Measurements from ENCODE around the gene POSTN. TPM values are rescaled to one million over a fixed set of nuclear protein-coding genes. Genes with fewer than 3 reads are reported as not detected.
A peak's percentile ranks its signal among the peaks of the same experiment; 100 is the strongest.

POSTN gene
- polyA plus RNA-seq, 1 donor (not counting 4 experiments of a cell fraction or from before 2014, with no cell fraction given), result 13.4 TPM

- H3K36me3 ChIP-seq (ENCODE audit: control insufficient read depth in 2 of 2, extremely low read depth in 1 of 2, insufficient read depth in 2 of 2, low read length in 2 of 2), result no peaks in the 10 kb centered on the region
- no peak for DNase-seq (ENCODE audit: low read depth, low spot score)
- no peaks in the 10 kb centered on the region for H3K9me3 ChIP-seq (ENCODE audit: control insufficient read depth, low read depth, low read length)
- no peak for FAIRE-seq
- H3K27me3 ChIP-seq (ENCODE audit: control insufficient read depth, extremely low read depth, insufficient read depth, low read length), result no peaks in the 10 kb centered on the region
- dilution Hi-C loops (cut with MboI; ENCODE audit: extremely low pct_ligation_motif_present, low sequenced_read_pairs), result no loop called here
- H3K4me2 ChIP-seq (ENCODE audit: control insufficient read depth, extremely low read depth, insufficient read depth, low read depth, low read length), result no peak overlapping the region
- H3K4me3 ChIP-seq (ENCODE audit: control insufficient read depth in 2 of 3, extremely low read depth in 1 of 3, insufficient read depth in 2 of 3, low read depth in 1 of 3, low read length in 3 of 3), result no peak overlapping the region
- TF ChIP-seq CTCF (optimal IDR thresholded peaks at IDR 0.05 in 1 of 3, IDR thresholded peaks at IDR 0.05 in 1 of 3, conservative IDR thresholded peaks at IDR 0.05 in 1 of 3; ENCODE audit: extremely low read depth in 1 of 3, insufficient read depth in 2 of 3, low read length in 3 of 3) (peak in 2 of 3 experiments; percentile 29 to 30), EZH2 (IDR thresholded peaks at IDR 0.05; ENCODE audit: low read length) (no peak)
- H3K79me2 ChIP-seq (ENCODE audit: control insufficient read depth, insufficient read depth, low read length), result no peaks in the 10 kb centered on the region
- no peak overlapping the region for H3K27ac ChIP-seq (ENCODE audit: control insufficient read depth, insufficient read depth, low read length)
- H3K9ac ChIP-seq (ENCODE audit: control insufficient read depth, extremely low read depth, insufficient read depth, low read length), result no peak overlapping the region
- no peak overlapping the region for H2AFZ ChIP-seq (ENCODE audit: control insufficient read depth, low read length)
- H4K20me1 ChIP-seq (ENCODE audit: control insufficient read depth, extremely low read depth, insufficient read depth, low read length), result no peaks in the 10 kb centered on the region
- H3K4me1 ChIP-seq (ENCODE audit: control insufficient read depth, extremely low read depth, insufficient read depth, low read length), result no peaks in the 10 kb centered on the region
- no peaks in the 10 kb centered on the region for H3K9me1 ChIP-seq (ENCODE audit: control insufficient read depth, extremely low read depth, insufficient read depth, low read length)
Measured at GRCh38 chr13:37608750-37609339, 10.3 kb upstream of the POSTN start.

GRCh38 chr13:37602733-37603381, 4.3 kb upstream of the POSTN start:
- Histone ChIP-seq H2AFZ (ENCODE audit: control insufficient read depth, low read length) (no peak overlapping the region), H3K27ac (ENCODE audit: control insufficient read depth, insufficient read depth, low read length) (no peak overlapping the region), H3K9me3 (ENCODE audit: control insufficient read depth, low read depth, low read length) (no peaks in the 10 kb centered on the region), H3K9ac (ENCODE audit: control insufficient read depth, extremely low read depth, insufficient read depth, low read length) (no peak overlapping the region), H3K4me3 (ENCODE audit: control insufficient read depth in 2 of 3, extremely low read depth in 1 of 3, insufficient read depth in 2 of 3, low read depth in 1 of 3, low read length in 3 of 3) (no peak overlapping the region), H3K4me2 (ENCODE audit: control insufficient read depth, extremely low read depth, insufficient read depth, low read depth, low read length) (no peak overlapping the region), H3K27me3 (ENCODE audit: control insufficient read depth, extremely low read depth, insufficient read depth, low read length) (no peaks in the 10 kb centered on the region), H3K79me2 (ENCODE audit: control insufficient read depth, insufficient read depth, low read length) (no peaks in the 10 kb centered on the region), H4K20me1 (ENCODE audit: control insufficient read depth, extremely low read depth, insufficient read depth, low read length) (no peaks in the 10 kb centered on the region), H3K36me3 (ENCODE audit: control insufficient read depth in 2 of 2, extremely low read depth in 1 of 2, insufficient read depth in 2 of 2, low read length in 2 of 2) (no peaks in the 10 kb centered on the region), H3K9me1 (ENCODE audit: control insufficient read depth, extremely low read depth, insufficient read depth, low read length) (no peaks in the 10 kb centered on the region), H3K4me1 (ENCODE audit: control insufficient read depth, extremely low read depth, insufficient read depth, low read length) (peaks cover 8% of the 10 kb centered on the region)
- dilution Hi-C loops (cut with MboI; ENCODE audit: extremely low pct_ligation_motif_present, low sequenced_read_pairs), result no loop called here
- TF ChIP-seq EZH2 (IDR thresholded peaks at IDR 0.05; ENCODE audit: low read length), result no peak
- TF ChIP-seq CTCF (optimal IDR thresholded peaks at IDR 0.05 in 1 of 3, IDR thresholded peaks at IDR 0.05 in 1 of 3, conservative IDR thresholded peaks at IDR 0.05 in 1 of 3; ENCODE audit: extremely low read depth in 1 of 3, insufficient read depth in 2 of 3, low read length in 3 of 3), result peak in 2 of 3 experiments; percentile 28 to 44
- FAIRE-seq (no peak), DNase-seq (ENCODE audit: low read depth, low spot score) (no peak)

All from keratinocyte (primary cell).